HS-27A (cell line): ENCODE measurements around the gene NNAT.

ENCODE experiments used
- DNase-seq: peaks from one replicate; pipeline ENCODE4 v3.0.0-alpha.2; 2012; ENCODE audit warnings: low read depth, missing footprints

The NNAT gene

DNA sequence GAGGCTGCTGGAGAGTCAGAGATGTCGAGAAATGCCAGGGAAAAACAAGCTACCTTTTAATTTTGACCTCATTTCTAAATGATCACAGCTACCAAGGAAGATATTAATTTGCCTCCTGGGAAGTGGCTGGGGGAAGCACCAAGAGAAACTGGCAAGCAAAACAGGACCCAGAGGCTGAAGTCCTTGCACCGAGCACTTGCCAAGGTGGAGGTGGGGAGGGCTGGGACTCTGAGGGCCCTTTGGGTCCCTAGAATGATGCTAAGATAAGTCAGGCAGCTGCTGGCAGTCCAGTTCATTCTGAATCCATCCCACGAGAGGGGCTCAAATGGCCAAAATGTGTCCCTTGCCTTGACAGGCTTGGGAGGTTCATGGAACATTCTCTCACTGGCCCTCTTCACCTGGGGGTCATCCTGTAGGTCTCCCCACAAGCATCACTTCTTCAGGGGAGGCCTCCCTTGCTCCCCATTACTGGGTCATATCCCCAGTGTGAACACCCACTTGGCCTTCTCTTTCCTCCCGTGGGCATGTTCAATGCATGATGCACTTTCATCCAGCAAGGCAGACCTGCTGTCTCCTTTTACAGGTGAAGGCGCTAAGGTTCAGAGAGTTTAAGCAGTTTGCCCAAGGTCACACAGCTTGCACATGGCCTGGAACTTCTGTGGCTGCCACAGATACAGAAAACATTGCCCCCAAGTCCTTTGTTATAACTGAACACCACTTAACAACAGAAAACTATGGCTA lies 45.7 kb downstream of the NNAT start:
- no peak for DNase-seq

DNA sequence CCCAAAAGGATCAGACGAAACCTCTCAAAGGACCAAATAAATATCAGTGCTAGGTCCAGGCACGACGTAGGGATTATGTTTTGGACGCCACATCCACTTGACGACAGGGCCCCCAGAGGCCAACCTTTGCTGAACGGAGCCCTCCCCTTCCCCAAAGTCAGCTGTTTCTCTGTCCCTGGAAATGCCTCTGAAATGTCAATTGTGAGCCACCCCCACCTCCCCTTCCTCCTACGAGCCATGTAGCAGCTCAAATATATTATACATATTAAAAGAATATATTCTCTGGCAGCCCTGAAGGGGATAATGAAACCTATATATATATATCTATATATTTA lies 46.2 kb downstream of the NNAT start:
- no peak for DNase-seq

DNA sequence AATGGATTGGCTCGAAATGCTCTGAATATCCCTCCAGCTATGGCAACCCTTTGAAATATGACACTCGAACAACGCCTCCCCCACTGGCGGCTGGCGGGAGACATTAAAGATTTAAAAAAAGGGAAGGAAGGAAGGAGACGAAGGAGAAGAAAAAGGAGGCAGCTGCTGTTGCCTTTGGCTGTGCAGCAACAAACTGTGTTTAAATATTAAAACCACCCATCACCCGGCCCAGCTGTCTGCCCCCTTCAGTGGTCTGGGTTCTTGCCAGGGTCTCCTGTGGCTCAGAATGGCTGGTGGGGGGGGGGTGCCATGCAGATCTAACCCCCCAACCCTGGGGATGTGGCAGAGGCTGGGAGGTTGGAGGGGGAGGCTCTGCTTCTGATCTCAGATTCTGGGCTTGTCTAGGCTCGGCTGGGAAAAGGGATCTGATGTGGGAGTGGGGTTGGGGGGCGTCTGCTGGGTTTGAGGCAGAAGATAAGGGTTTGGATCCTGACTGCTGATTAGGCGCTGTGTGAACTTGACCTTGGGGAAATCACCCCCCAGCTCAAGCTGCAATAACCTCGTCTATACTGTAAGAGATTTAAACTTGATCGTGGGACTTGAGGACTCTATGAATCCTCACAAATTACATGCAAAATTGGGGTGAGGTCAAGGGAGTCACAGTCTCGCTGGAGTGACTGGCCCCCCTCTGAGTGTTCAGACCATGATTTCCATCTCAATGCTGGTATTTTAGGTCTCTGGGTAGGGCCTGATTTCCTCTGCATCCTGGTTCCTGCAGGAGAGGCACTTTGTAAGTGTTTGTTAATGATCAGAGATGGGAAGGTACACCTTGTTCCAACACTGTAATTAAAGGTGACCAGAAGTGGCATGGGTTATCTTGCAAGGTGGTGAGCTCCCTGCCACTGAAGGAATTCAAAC lies 46.9 kb downstream of the NNAT start:
- no peak for DNase-seq

DNA sequence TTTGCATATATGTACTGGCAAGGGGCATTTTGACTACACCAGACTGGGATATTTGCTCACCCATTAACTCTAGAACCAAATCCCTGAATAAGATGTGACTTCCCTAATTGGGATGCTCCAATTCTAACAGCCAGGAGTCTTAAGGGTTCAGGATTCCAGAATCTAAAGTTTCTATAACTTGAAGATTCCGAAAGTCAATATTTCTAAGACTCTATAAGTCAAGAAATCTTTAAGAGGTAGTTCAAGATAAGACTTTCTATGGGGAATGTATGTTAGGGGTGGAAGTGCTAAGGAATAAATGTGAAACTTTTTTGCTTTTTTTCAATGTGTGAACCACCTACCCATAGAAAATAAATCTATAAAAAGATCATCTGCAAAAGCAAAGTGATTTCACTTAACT lies 49.4 kb downstream of the NNAT start:
- DNase-seq, result no peak

DNA sequence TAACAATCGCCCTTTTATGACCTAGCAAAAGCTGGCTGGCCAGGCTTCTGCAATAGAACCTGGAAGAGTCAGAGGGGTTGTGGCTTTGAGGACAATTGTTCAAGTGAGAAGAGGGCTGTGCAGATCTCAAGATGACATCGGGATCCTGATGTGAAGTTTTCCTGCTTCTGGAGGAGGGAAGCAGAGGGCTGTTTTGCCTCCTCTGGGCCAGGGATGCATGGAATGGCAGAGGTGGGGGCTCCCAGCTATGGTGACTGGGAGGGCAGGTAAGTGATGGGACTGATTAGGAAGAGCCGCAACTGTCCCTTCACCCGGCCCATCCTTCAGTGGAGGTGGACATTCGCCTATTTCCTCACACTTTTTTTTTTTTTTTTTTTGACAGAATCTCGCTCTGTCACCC lies 50.0 kb downstream of the NNAT start:
- DNase-seq, result no peak
